ENCODE data around the gene CFAP206. TPM values are rescaled to one million over a fixed set of nuclear protein-coding genes. Genes with fewer than 3 reads are reported as not detected.

Gene CFAP206
- total and polyA plus RNA-seq, 10 donors, result 0.06 to 0.46 (median 0.16) TPM; not detected in 6

- DNase-seq, result no peak
- Histone ChIP-seq H3K36me3 (peaks cover 0 to 55% (median 0%) of the 10 kb centered on the region in 6 donors), H3K9me3 (peaks cover 0 to 9% (median 0%) of the 10 kb centered on the region in 8 donors), H3K4me1 (peaks cover 0 to 28% (median 8%) of the 10 kb centered on the region in 6 donors), H3K4me3 (no peak overlapping the region), H3K27ac (peak overlapping the region in 7 of 8 donors; percentile 8 to 80 (median 61)), H3K27me3 (replicated peaks in 1 of 7) (no peaks in the 10 kb centered on the region)
- TF ChIP-seq POLR2AphosphoS5 (IDR thresholded peaks at IDR 0.05), result no peak
- intact Hi-C loops (cut with DNase I; ENCODE audit: low total_unique reads), result no loop called here
- WGBS, 5 donors, result 35 to 77% (median 60%) methylated on average over 3 of the region's 3 CpGs
Measured at GRCh38 chr6:87481931-87482330, 74.2 kb downstream of the CFAP206 start.

- Histone ChIP-seq H3K4me3 (no peak overlapping the region), H3K4me1 (peaks cover 0 to 28% (median 8%) of the 10 kb centered on the region in 6 donors), H3K27me3 (replicated peaks in 1 of 7) (no peaks in the 10 kb centered on the region), H3K36me3 (peaks cover 0 to 53% (median 0%) of the 10 kb centered on the region in 6 donors), H3K27ac (peak overlapping the region in 6 of 8 donors; percentile 8 to 80 (median 64)), H3K9me3 (peaks cover 0 to 9% (median 0%) of the 10 kb centered on the region in 8 donors)
- TF ChIP-seq POLR2AphosphoS5 (IDR thresholded peaks at IDR 0.05) (no peak), CTCF (IDR thresholded peaks at IDR 0.05 in 8 of 11, conservative IDR thresholded peaks at IDR 0.05 in 3 of 11) (no peak), POLR2A (IDR thresholded peaks at IDR 0.05) (no peak)
- no peak for DNase-seq
- intact Hi-C loops (cut with DNase I; ENCODE audit: low total_unique reads), result no loop called here
- 36 to 60% (median 57%) methylated on average over 4 of the region's 4 CpGs for WGBS, 5 donors
Measured at GRCh38 chr6:87482366-87482765, 74.6 kb downstream of the CFAP206 start.

- Histone ChIP-seq H3K4me3 (no peak overlapping the region), H3K9me3 (peaks cover 0 to 9% (median 0%) of the 10 kb centered on the region in 8 donors), H3K27ac (no peak overlapping the region), H3K27me3 (replicated peaks in 1 of 7) (no peaks in the 10 kb centered on the region), H3K4me1 (peaks cover 0 to 28% (median 8%) of the 10 kb centered on the region in 6 donors), H3K36me3 (peaks cover 0 to 37% (median 0%) of the 10 kb centered on the region in 6 donors)
- no peak for DNase-seq
- intact Hi-C loops (cut with DNase I; ENCODE audit: low total_unique reads), result no loop called here
- 62 to 92% (median 78%) methylated on average over 9 of the region's 9 CpGs for WGBS, 5 donors
- TF ChIP-seq POLR2A (IDR thresholded peaks at IDR 0.05) (no peak), POLR2AphosphoS5 (IDR thresholded peaks at IDR 0.05) (no peak), CTCF (IDR thresholded peaks at IDR 0.05 in 8 of 11, conservative IDR thresholded peaks at IDR 0.05 in 3 of 11) (peak in 2 of 11 experiments; percentile 13 to 25)
Measured at GRCh38 chr6:87483929-87484328, 76.2 kb downstream of the CFAP206 start.

GRCh38 chr6:87484491-87484890 lies 76.7 kb downstream of the CFAP206 start:
- H3K4me3 ChIP-seq, result no peak overlapping the region
- H3K36me3 ChIP-seq, result peaks cover 0 to 35% (median 0%) of the 10 kb centered on the region in 6 donors
- peaks cover 0 to 9% (median 0%) of the 10 kb centered on the region in 8 donors for H3K9me3 ChIP-seq
- peaks cover 0 to 28% (median 8%) of the 10 kb centered on the region in 6 donors for H3K4me1 ChIP-seq
- intact Hi-C loops (cut with DNase I; ENCODE audit: low total_unique reads), result no loop called here
- no peak overlapping the region for H3K27ac ChIP-seq
- 91 to 99% (median 95%) methylated on average over 7 of the region's 7 CpGs for WGBS, 5 donors
- no peak for DNase-seq
- no peak for TF ChIP-seq CTCF (IDR thresholded peaks at IDR 0.05 in 8 of 11, conservative IDR thresholded peaks at IDR 0.05 in 3 of 11)
- no peak for TF ChIP-seq POLR2A (IDR thresholded peaks at IDR 0.05)
- TF ChIP-seq POLR2AphosphoS5 (IDR thresholded peaks at IDR 0.05), result no peak
- H3K27me3 ChIP-seq (replicated peaks in 1 of 7), result no peaks in the 10 kb centered on the region

Measured in spleen (tissue), 11 donors.